Fibroblast of the aortic adventitia (primary cell): ENCODE results near the gene ACIN1. TPM values are rescaled to one million over a fixed set of nuclear protein-coding genes. Genes with fewer than 3 reads are reported as not detected.
A peak's percentile ranks its signal among the peaks of the same experiment; 100 is the strongest.

Experiments used
- DNase-seq: peaks from one replicate; pipeline ENCODE4 v3.0.0-alpha.2; 2010; ENCODE audit warnings: low read depth
- H3K4me3 ChIP-seq: 2 replicates; pipeline ENCODE4 v1.5.1; 2011; ENCODE audit warnings: low read depth, mild to moderate bottlenecking, control low read depth, low read length, moderate library complexity
- total RNA-seq: library from RNA; depleted of rRNA; stranded (reverse); fragments of >200 nt; gene quantifications from 2 replicates; pipeline ENCODE4 v1.2.3, GENCODE V29; 2012; ENCODE audit warnings: low replicate concordance
- TF ChIP-seq, protein P1 (sequence below): IDR thresholded peaks from 2 replicates; pipeline ENCODE4 v1.5.1; 2011; ENCODE audit warnings: mild to moderate bottlenecking, low read length, control low read depth, inconsistent platforms; ENCODE audit not compliant: insufficient read depth

Gene ACIN1
- total RNA-seq, 1 donor = 97.0 TPM

DNA sequence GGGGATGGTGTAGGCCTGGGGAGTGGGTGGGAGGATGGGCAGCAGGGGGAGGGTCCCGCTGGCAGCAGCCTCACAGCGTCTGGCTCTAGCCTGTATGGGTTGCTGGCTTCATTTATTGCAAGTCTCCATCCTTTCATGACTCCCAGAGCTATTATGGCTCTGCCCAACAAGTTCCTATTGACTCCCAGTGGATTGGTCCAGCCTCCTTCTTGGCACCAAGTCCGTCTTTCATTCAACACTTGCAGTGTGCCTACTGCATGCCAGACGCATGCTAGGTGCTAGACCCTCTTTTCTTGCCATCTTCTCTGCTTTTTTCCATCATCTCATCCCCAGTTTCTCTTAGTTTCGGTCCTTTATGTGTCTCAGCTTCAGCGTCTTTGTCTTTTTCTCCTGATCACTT is 51.8 kb downstream of the ACIN1 start:
- no peak for DNase-seq
- TF ChIP-seq, protein P1, sequence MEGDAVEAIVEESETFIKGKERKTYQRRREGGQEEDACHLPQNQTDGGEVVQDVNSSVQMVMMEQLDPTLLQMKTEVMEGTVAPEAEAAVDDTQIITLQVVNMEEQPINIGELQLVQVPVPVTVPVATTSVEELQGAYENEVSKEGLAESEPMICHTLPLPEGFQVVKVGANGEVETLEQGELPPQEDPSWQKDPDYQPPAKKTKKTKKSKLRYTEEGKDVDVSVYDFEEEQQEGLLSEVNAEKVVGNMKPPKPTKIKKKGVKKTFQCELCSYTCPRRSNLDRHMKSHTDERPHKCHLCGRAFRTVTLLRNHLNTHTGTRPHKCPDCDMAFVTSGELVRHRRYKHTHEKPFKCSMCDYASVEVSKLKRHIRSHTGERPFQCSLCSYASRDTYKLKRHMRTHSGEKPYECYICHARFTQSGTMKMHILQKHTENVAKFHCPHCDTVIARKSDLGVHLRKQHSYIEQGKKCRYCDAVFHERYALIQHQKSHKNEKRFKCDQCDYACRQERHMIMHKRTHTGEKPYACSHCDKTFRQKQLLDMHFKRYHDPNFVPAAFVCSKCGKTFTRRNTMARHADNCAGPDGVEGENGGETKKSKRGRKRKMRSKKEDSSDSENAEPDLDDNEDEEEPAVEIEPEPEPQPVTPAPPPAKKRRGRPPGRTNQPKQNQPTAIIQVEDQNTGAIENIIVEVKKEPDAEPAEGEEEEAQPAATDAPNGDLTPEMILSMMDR = no peak
- no peak overlapping the region for H3K4me3 ChIP-seq

DNA sequence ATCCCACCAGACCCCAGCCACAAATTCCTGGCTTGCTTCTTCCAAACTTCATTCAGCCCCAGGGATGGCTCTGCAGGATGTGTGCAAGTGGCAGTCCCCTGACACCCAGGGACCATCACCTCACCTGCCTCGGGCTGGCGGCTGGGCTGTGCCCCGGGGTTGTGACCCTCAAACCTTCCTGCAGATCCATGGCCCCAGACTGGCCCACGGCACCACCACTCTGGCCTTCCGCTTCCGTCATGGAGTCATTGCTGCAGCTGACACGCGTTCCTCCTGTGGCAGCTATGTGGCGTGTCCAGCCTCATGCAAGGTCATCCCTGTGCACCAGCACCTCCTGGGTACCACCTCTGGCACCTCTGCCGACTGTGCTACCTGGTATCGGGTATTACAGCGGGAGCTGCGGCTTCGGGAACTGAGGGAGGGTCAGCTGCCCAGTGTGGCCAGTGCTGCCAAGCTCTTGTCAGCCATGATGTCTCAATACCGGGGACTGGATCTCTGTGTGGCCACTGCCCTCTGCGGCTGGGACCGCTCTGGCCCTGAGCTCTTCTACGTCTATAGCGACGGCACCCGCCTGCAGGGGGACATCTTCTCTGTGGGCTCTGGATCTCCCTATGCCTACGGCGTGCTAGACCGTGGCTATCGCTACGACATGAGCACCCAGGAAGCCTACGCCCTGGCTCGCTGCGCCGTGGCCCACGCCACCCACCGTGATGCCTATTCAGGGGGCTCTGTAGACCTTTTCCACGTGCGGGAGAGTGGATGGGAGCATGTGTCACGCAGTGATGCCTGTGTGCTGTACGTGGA is 52.6 kb downstream of the ACIN1 start, which contains the start of gene PSMB11:
Gene PSMB11 (plus strand): TSS at position 51 of the 804 bp plus-strand sequence. CDS start 14 bp downstream, at position 65.
- TF ChIP-seq, protein P1 = no peak
- no peak for DNase-seq
- H3K4me3 ChIP-seq = no peak within 1 kb of the TSS

GRCh38 chr14:23041729-23042128 is 53.2 kb downstream of the ACIN1 start:
- DNase-seq = no peak
- TF ChIP-seq, protein P1 = no peak
- H3K4me3 ChIP-seq = no peak overlapping the region

- no peak overlapping the region for H3K4me3 ChIP-seq
- TF ChIP-seq, protein P1 = no peak
- no peak for DNase-seq
Measured at GRCh38 chr14:23040100-23040499, 54.8 kb downstream of the ACIN1 start.

DNA sequence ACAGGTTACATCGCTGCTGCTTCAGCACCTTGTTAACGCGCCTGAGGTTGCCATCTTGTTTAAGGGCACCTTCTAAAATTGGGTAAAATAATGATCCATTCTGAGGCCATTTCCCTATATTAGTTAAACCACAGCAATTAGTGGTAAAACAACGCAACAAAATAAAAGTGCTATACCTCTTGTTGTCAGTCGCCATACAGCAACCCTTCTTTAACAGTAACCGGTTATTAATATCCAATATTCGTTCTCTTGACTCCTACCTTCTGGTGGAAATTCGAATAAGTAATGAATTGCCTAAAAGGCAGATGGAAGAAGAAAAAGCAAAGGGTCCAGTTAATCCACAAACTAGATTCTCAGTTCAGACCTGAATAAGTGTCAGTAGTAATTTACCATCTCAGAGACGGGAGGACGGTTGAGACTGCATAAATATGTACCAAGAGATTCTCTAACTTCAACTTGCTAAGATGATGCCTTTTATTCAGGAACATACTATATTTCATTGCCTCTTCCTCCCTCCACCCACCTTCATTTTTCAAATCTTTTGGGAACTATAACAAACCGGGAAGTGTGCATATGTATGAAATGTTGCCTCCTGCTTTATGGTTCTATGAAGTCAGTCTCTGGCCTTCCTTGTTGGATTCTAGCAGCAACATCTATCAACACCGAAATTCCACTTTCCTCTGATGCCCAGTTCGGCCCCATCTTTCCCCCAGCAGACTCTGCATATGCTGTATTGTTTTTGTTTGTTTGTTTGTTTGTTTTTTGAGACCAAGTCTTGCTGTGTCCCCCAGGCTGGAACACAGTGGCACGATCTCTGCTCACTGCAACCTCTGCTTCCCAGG is 59.4 kb downstream of the ACIN1 start:
- H3K4me3 ChIP-seq = peak overlapping the region; percentile 94

More for the DNA sequence above, 59.4 kb downstream of the ACIN1 start:
- TF ChIP-seq, protein P1 = no peak
- DNase-seq = no peak
